Measurements from ENCODE around the gene SEC23IP.
"Not testable (repeated sequence)": the region's sequence is repeated elsewhere in the genome, so short reads cannot be mapped to it uniquely, and the experiment has no call there.

The SEC23IP gene

GRCh38 chr10:119883901-119884611, 8.5 kb upstream of the SEC23IP start:
- not testable (repeated sequence) for DNase-seq (ENCODE audit: low spot score)

- DNase-seq (ENCODE audit: low spot score), result not testable (repeated sequence)
Measured at GRCh38 chr10:119886070-119886469, 6.5 kb upstream of the SEC23IP start.

GRCh38 chr10:119888715-119889114, 3.8 kb upstream of the SEC23IP start:
- not testable (repeated sequence) for DNase-seq (ENCODE audit: low spot score)

- DNase-seq (ENCODE audit: low spot score), result not testable (repeated sequence)
Measured at GRCh38 chr10:119889201-119889600, 3.3 kb upstream of the SEC23IP start.

- not testable (repeated sequence) for DNase-seq (ENCODE audit: low spot score)
Measured at GRCh38 chr10:119890307-119890706, 2.2 kb upstream of the SEC23IP start.

GRCh38 chr10:119891849-119892187, 712 bp upstream of the SEC23IP start:
- not testable (repeated sequence) for DNase-seq (ENCODE audit: low spot score)

- DNase-seq (ENCODE audit: low spot score), result no peak
Measured at GRCh38 chr10:119893074-119893473, 544 bp downstream of the SEC23IP start.

- no peak for DNase-seq (ENCODE audit: low spot score)
Measured at GRCh38 chr10:119893845-119894427, 1.4 kb downstream of the SEC23IP start.

GRCh38 chr10:119896061-119896655, 3.6 kb downstream of the SEC23IP start:
- no peak for DNase-seq (ENCODE audit: low spot score)

GRCh38 chr10:119896937-119897770, 4.6 kb downstream of the SEC23IP start:
- no peak for DNase-seq (ENCODE audit: low spot score)

- no peak for DNase-seq (ENCODE audit: low spot score)
Measured at GRCh38 chr10:119898577-119898976, 6.0 kb downstream of the SEC23IP start.

GRCh38 chr10:119903946-119904666, 11.6 kb downstream of the SEC23IP start:
- no peak for DNase-seq (ENCODE audit: low spot score)

GRCh38 chr10:119907695-119908094, 15.2 kb downstream of the SEC23IP start:
- DNase-seq (ENCODE audit: low spot score), result not testable (repeated sequence)

- no peak for DNase-seq (ENCODE audit: low spot score)
Measured at GRCh38 chr10:119908166-119908565, 15.6 kb downstream of the SEC23IP start.

- no peak for DNase-seq (ENCODE audit: low spot score)
Measured at GRCh38 chr10:119910689-119911088, 18.2 kb downstream of the SEC23IP start.

GRCh38 chr10:119917777-119918176, 25.2 kb downstream of the SEC23IP start:
- DNase-seq (ENCODE audit: low spot score), result no peak

GRCh38 chr10:119919271-119919670, 26.7 kb downstream of the SEC23IP start:
- no peak for DNase-seq (ENCODE audit: low spot score)

GRCh38 chr10:119919826-119920225, 27.3 kb downstream of the SEC23IP start:
- no peak for DNase-seq (ENCODE audit: low spot score)

- DNase-seq (ENCODE audit: low spot score), result no peak
Measured at GRCh38 chr10:119928411-119928810, 35.9 kb downstream of the SEC23IP start.

GRCh38 chr10:119931871-119932270, 39.3 kb downstream of the SEC23IP start:
- DNase-seq (ENCODE audit: low spot score), result no peak

- DNase-seq (ENCODE audit: low spot score), result no peak
Measured at GRCh38 chr10:119932631-119933030, 40.1 kb downstream of the SEC23IP start.

Measured in SK-N-DZ (cell line).